HG03135 (cell line): ENCODE results near the gene SPACA9.

ENCODE experiments used
- ATAC-seq: cut with Tn5 transposase; IDR thresholded peaks from one replicate; pipeline ENCODE4 v1.9.1; 2021; ENCODE audit warnings: mild to moderate bottlenecking, moderate library complexity; ENCODE audit not compliant: unreplicated experiment

SPACA9 gene

GRCh38 chr9:132935026-132935425, 56.3 kb downstream of the SPACA9 start:
- ATAC-seq, result no peak

- ATAC-seq, result no peak
These were observed 58.8 kb downstream of the SPACA9 start for GRCh38 chr9:132937463-132937901.

GRCh38 chr9:132939169-132939568, 60.5 kb downstream of the SPACA9 start:
- ATAC-seq, result no peak
